Measurements from ENCODE around the gene TSPYL1.
A peak's percentile ranks its signal among the peaks of the same experiment; 100 is the strongest.

The TSPYL1 gene

GRCh38 chr6:116234689-116235088, 45.0 kb downstream of the TSPYL1 start:
- no peak overlapping the region for H3K9ac ChIP-seq (ENCODE audit: low read depth, low read length)
- H3K9me3 ChIP-seq (ENCODE audit: control insufficient read depth, insufficient read depth, low read length), result no peaks in the 10 kb centered on the region
- H3K36me3 ChIP-seq (ENCODE audit: insufficient read depth, low read length), result 0 out of 2 replicates have a peak, but pooled peaks cover 3% of the 10 kb centered on the region
- H3K4me1 ChIP-seq (ENCODE audit: insufficient read depth, low read length), result no peaks in the 10 kb centered on the region

- Histone ChIP-seq H3K36me3 (ENCODE audit: insufficient read depth, low read length) (no peaks in the 10 kb centered on the region), H3K9ac (ENCODE audit: low read depth, low read length) (peak overlapping the region; percentile 26; the same call in 1 of the 2 replicates), H3K4me1 (ENCODE audit: insufficient read depth, low read length) (peaks cover 4% of the 10 kb centered on the region; the same call in 1 of the 2 replicates), H3K9me3 (ENCODE audit: control insufficient read depth, insufficient read depth, low read length) (no peaks in the 10 kb centered on the region)
Observed at GRCh38 chr6:116229287-116229913, 50.3 kb downstream of the TSPYL1 start.
